K562 (cell line): ENCODE results near the gene TLCD5. TPM values are rescaled to one million over a fixed set of nuclear protein-coding genes. Genes with fewer than 3 reads are reported as not detected.
A peak's percentile ranks its signal among the peaks of the same experiment; 100 is the strongest.

Source experiments
- ATF3 ChIP-seq, 2 experiments: fragments of 450-650 bp in 1 of 2; sonication (generic) in 1 of 2; formaldehyde crosslinking in 1 of 2; IDR thresholded peaks in 1 of 2; conservative IDR thresholded peaks in 1 of 2; 2 replicates each; pipeline versions ENCODE4 v1.6.1 to v1.8.1; 2016 to 2023; ENCODE audit warnings: mild to moderate bottlenecking in 2 of 2, moderate library complexity in 2 of 2, inconsistent platforms in 1 of 2, missing genetic modification reagents in 1 of 2
- HDGF ChIP-seq: fragments of 450-650 bp; IDR thresholded peaks from 2 replicates; pipeline ENCODE4 v1.6.1; 2016
- HNRNPK ChIP-seq: fragments of 200-400 bp; formaldehyde crosslinking; IDR thresholded peaks from one replicate; pipeline ENCODE4 v1.6.1; 2018; ENCODE audit warnings: mild to moderate bottlenecking, low read depth, low read length; ENCODE audit not compliant: poor library complexity, severe bottlenecking
- ILF3 ChIP-seq: fragments of 450-650 bp; IDR thresholded peaks from 2 replicates; pipeline ENCODE4 v1.6.1; 2018; ENCODE audit warnings: antibody characterized with exemption, mild to moderate bottlenecking, moderate library complexity, borderline replicate concordance
- IRF1 ChIP-seq: sonication (generic); formaldehyde crosslinking; IDR thresholded peaks from 2 replicates; pipeline ENCODE4 v1.8.0; 2022; ENCODE audit warnings: missing genetic modification reagents, mild to moderate bottlenecking, borderline replicate concordance
- MBD2 ChIP-seq: sonication (generic); IDR thresholded peaks from 2 replicates; pipeline ENCODE4 v1.6.1; 2016; ENCODE audit warnings: low read depth, borderline replicate concordance
- NCOR1 ChIP-seq: fragments of 450-650 bp; IDR thresholded peaks from 2 replicates; pipeline ENCODE4 v1.6.1; 2016; ENCODE audit warnings: mild to moderate bottlenecking, moderate library complexity
- NRF1 ChIP-seq, 2 experiments: fragments of 450-650 bp; IDR thresholded peaks in 1 of 2; conservative IDR thresholded peaks in 1 of 2; 2 replicates each; pipeline ENCODE4 v1.6.1; 2014; ENCODE audit warnings: mild to moderate bottlenecking in 2 of 2
- POLR2AphosphoS5 ChIP-seq: IDR thresholded peaks from 2 replicates; pipeline ENCODE4 v1.6.1; 2011; ENCODE audit warnings: mild to moderate bottlenecking, low read depth, low read length, moderate library complexity; ENCODE audit not compliant: control insufficient read depth, insufficient read depth
- PTTG1 ChIP-seq: fragments of 450-650 bp; IDR thresholded peaks from 2 replicates; pipeline ENCODE4 v1.6.1; 2016; ENCODE audit warnings: low read depth, mild to moderate bottlenecking, missing genetic modification characterization, missing compliant biosample characterization
- TAF15 ChIP-seq: fragments of 200-400 bp; formaldehyde crosslinking; IDR thresholded peaks from 2 replicates; pipeline ENCODE4 v1.6.1; 2017; ENCODE audit warnings: mild to moderate bottlenecking, low read depth, low read length, moderate library complexity
- TEAD4 ChIP-seq, 2 experiments: sonication (generic) in 1 of 2; formaldehyde crosslinking in 1 of 2; IDR thresholded peaks; 2 replicates each; pipeline versions ENCODE4 v1.6.1 to v1.8.0; 2012 to 2022; ENCODE audit warnings: borderline replicate concordance in 1 of 2, inconsistent platforms in 1 of 2, low read length in 1 of 2, mild to moderate bottlenecking in 1 of 2, missing genetic modification reagents in 1 of 2
- TFAM ChIP-seq: fragments of 250-450 bp; sonication (Bioruptor Pico); conservative IDR thresholded peaks from 2 replicates; pipeline ENCODE4 v1.5.0; 2021; ENCODE audit warnings: mild to moderate bottlenecking, moderate library complexity
- ZKSCAN8 ChIP-seq: fragments of 200-800 bp; sonication (Bioruptor generic); IDR thresholded peaks from 2 replicates; pipeline ENCODE4 v1.6.1; 2016; ENCODE audit warnings: missing genetic modification characterization, missing compliant biosample characterization
- ZNF224 ChIP-seq: sonication (generic); formaldehyde crosslinking; IDR thresholded peaks from 2 replicates; pipeline ENCODE4 v1.8.0; 2022; ENCODE audit warnings: mild to moderate bottlenecking, missing genetic modification reagents
- ZNF76 ChIP-seq: fragments of 250-450 bp; sonication (Bioruptor Pico); IDR thresholded peaks from 2 replicates; pipeline ENCODE4 v1.4.0; 2020; ENCODE audit warnings: mild to moderate bottlenecking, moderate library complexity, borderline replicate concordance
- ZNF766 ChIP-seq: fragments of 200-800 bp; sonication (Bioruptor generic); conservative IDR thresholded peaks from 2 replicates; pipeline ENCODE4 v1.6.1; 2016; ENCODE audit warnings: missing genetic modification characterization, missing compliant biosample characterization
- polyA plus RNA-seq, 8 experiments: library from polyadenylated mRNA; depleted of rRNA in 4 of 8; stranded (reverse) in 5 of 8; unstranded in 3 of 8; fragments of >200 nt; fragmentation: Nextera tagmentation in 2 of 8; fragmentation: Illumina TruSeq in 1 of 8; extraction: Ambion mirVana in 2 of 8; extraction: Trizol in 1 of 8; gene quantifications; 2 replicates each; pipeline versions ENCODE4 v1.2.1 to v1.2.3, GENCODE V29; 2011 to 2014; ENCODE audit warnings: inconsistent platforms in 1 of 8, missing spikeins in 1 of 8
- total RNA-seq, 7 experiments: library from RNA; depleted of rRNA in 6 of 7; stranded (reverse); fragments of >200 nt in 6 of 7; fragmentation: Illumina TruSeq in 2 of 7; extraction: Trizol in 2 of 7; gene quantifications; 2 replicates each; pipeline versions ENCODE4 v1.2.1 to v1.2.3, GENCODE V29; 2011 to 2021; ENCODE audit warnings: low replicate concordance in 1 of 7
- TF ChIP-seq, protein P1 (sequence below): fragments of 450-650 bp; formaldehyde crosslinking; IDR thresholded peaks from 2 replicates; pipeline ENCODE4 v1.4.0; 2022; ENCODE audit warnings: missing genetic modification characterization
- TF ChIP-seq, protein P2 (sequence below): fragments of 250-450 bp; sonication (Bioruptor Pico); IDR thresholded peaks from 2 replicates; pipeline ENCODE4 v1.8.0; 2021; ENCODE audit warnings: borderline replicate concordance, mild to moderate bottlenecking, moderate library complexity; ENCODE audit not compliant: poor library complexity, severe bottlenecking
- TF ChIP-seq, protein P3 (sequence below): fragments of 450-650 bp; IDR thresholded peaks from 2 replicates; pipeline ENCODE4 v1.6.1; 2014; ENCODE audit warnings: low read depth, mild to moderate bottlenecking, moderate library complexity, borderline replicate concordance

The TLCD5 gene
- total and polyA plus RNA-seq, 9 of the 15 experiments (the other 6 are each of a cell fraction or from before 2014, with no cell fraction given): 0.94 to 5.1 (median 1.6) TPM

GRCh38 chr11:120335908-120336640, 11.0 kb downstream of the TLCD5 start, which contains the start of gene ARHGEF12 (continued):
- TF ChIP-seq, protein P1, sequence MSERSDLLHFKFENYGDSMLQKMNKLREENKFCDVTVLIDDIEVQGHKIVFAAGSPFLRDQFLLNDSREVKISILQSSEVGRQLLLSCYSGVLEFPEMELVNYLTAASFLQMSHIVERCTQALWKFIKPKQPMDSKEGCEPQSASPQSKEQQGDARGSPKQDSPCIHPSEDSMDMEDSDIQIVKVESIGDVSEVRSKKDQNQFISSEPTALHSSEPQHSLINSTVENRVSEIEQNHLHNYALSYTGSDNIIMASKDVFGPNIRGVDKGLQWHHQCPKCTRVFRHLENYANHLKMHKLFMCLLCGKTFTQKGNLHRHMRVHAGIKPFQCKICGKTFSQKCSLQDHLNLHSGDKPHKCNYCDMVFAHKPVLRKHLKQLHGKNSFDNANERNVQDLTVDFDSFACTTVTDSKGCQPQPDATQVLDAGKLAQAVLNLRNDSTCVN (CRISPR knock-in tag): no peak
- TF ChIP-seq IRF1 (CRISPR knock-in tag): no peak
- TF ChIP-seq NRF1 (conservative IDR thresholded peaks at IDR 0.05 in 1 of 2, IDR thresholded peaks at IDR 0.05 in 1 of 2): peak in 1 of 2 experiments; percentile 67; a peak in 2 of 4 replicates
- TF ChIP-seq TAF15: no peak
- TF ChIP-seq MBD2: no peak; the same call in 1 of the 2 replicates
- TF ChIP-seq TFAM (CRISPR knock-in tag): no peak
- TF ChIP-seq ZNF766 (CRISPR knock-in tag): peak; percentile 92
- no peak for TF ChIP-seq PTTG1
- TF ChIP-seq ILF3: peak; percentile 13; the same call in 1 of the 2 replicates
- TF ChIP-seq ZKSCAN8 (CRISPR knock-in tag): no peak
- no peak for TF ChIP-seq ZNF224 (CRISPR knock-in tag)
- TF ChIP-seq, protein P2, sequence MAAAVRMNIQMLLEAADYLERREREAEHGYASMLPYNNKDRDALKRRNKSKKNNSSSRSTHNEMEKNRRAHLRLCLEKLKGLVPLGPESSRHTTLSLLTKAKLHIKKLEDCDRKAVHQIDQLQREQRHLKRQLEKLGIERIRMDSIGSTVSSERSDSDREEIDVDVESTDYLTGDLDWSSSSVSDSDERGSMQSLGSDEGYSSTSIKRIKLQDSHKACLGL (CRISPR knock-in tag): no peak
- peak; percentile 59 for TF ChIP-seq POLR2AphosphoS5
- no peak for TF ChIP-seq TEAD4 (IDR thresholded peaks at IDR 0.05; ENCODE audit: low read length)
- TF ChIP-seq TEAD4 (CRISPR knock-in tag; IDR thresholded peaks at IDR 0.05; ENCODE audit: borderline replicate concordance): no peak
- no peak for TF ChIP-seq HNRNPK
- TF ChIP-seq, protein P3, sequence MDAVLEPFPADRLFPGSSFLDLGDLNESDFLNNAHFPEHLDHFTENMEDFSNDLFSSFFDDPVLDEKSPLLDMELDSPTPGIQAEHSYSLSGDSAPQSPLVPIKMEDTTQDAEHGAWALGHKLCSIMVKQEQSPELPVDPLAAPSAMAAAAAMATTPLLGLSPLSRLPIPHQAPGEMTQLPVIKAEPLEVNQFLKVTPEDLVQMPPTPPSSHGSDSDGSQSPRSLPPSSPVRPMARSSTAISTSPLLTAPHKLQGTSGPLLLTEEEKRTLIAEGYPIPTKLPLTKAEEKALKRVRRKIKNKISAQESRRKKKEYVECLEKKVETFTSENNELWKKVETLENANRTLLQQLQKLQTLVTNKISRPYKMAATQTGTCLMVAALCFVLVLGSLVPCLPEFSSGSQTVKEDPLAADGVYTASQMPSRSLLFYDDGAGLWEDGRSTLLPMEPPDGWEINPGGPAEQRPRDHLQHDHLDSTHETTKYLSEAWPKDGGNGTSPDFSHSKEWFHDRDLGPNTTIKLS: 0 out of 2 replicates have a peak, but pooled peaks have one; percentile 23
- TF ChIP-seq NCOR1: peak; percentile 63
- peak; percentile 56 for TF ChIP-seq ATF3 (IDR thresholded peaks at IDR 0.05)
- no peak for TF ChIP-seq ATF3 (CRISPR knock-in tag; conservative IDR thresholded peaks at IDR 0.05)
- TF ChIP-seq ZNF76: no peak
- no peak for TF ChIP-seq HDGF
